ENCODE measurements around the gene PEX6.

DNA sequence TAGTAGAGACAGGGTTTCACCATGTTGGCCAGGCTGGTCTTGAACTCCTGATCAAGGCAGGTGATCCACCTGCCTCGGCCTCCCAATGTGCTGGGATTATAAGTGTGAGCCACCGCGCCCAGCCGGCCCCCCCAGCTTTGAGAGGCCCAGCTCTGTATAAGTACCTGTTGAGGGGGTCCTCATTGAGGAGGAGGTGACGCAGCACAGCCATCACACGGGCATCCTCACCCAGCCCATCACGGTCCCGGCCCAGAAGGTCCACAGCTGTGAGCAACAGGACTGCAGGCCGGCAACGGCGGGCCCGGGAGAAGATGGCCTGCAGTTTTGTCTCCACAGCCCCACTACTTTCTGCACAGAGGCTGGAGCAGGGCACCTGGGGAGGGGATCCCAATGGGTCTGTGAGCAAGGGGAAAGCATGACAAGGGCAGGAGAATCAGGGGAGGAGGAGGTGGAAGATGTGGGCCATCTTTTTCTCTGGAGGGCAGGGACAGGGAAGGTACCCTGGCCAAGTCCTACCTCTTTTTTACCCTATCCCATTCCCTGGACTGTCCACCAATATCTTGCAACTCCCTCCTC is 10.8 kb downstream of the PEX6 start:
- TF ChIP-seq, protein P1, sequence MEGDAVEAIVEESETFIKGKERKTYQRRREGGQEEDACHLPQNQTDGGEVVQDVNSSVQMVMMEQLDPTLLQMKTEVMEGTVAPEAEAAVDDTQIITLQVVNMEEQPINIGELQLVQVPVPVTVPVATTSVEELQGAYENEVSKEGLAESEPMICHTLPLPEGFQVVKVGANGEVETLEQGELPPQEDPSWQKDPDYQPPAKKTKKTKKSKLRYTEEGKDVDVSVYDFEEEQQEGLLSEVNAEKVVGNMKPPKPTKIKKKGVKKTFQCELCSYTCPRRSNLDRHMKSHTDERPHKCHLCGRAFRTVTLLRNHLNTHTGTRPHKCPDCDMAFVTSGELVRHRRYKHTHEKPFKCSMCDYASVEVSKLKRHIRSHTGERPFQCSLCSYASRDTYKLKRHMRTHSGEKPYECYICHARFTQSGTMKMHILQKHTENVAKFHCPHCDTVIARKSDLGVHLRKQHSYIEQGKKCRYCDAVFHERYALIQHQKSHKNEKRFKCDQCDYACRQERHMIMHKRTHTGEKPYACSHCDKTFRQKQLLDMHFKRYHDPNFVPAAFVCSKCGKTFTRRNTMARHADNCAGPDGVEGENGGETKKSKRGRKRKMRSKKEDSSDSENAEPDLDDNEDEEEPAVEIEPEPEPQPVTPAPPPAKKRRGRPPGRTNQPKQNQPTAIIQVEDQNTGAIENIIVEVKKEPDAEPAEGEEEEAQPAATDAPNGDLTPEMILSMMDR (optimal IDR thresholded peaks at IDR 0.05 in 1 of 3, IDR thresholded peaks at IDR 0.05 in 1 of 3, conservative IDR thresholded peaks at IDR 0.05 in 1 of 3; ENCODE audit: extremely low read depth in 1 of 3, insufficient read depth in 2 of 3, low read length in 3 of 3), result no peak
- no peak for TF ChIP-seq EZH2 (IDR thresholded peaks at IDR 0.05; ENCODE audit: low read length)

Data from keratinocyte (primary cell).